K562 (cell line): ENCODE measurements around the gene IL15. TPM values are rescaled to one million over a fixed set of nuclear protein-coding genes. Genes with fewer than 3 reads are reported as not detected.

Experiments used
- ATAC-seq: fragments of 200-7000 bp; cut with Tn5 transposase; 3 replicates; pipeline ENCODE4 v1.9.1; 2020; ENCODE audit warnings: moderate library complexity
- BruUV-seq: library from RNA; stranded (reverse); fragments of 400-500 nt; replicated peaks from 2 replicates; lab custom pipeline; 2021; lab: Mats Ljungman, UMichigan
- CTCF ChIA-PET: fragments of 300-600 bp; formaldehyde crosslinking; extraction: SDS; loops from one replicate; lab custom pipeline; 2021; ENCODE audit warnings: low intra/inter-chr PET ratio; lab: Yijun Ruan, JAX
- POLR2A ChIA-PET: fragments of 300-600, 350-650 bp; sonication (Branson Sonifier 250); formaldehyde crosslinking; extraction: SDS; loops from one replicate; lab custom pipeline; 2021; ENCODE audit warnings: antibody characterized with exemption, inconsistent platforms; lab: Yijun Ruan, JAX
- DNase-seq, 4 experiments: peaks; one replicate each; pipeline versions ENCODE4 v3.0.0 to v3.0.0-alpha.2; 2011 to 2018; ENCODE audit warnings: low spot score in 3 of 4, mixed read lengths in 3 of 4; ENCODE audit errors: extremely low read depth in 1 of 4
- FAIRE-seq: peaks from 2 replicates; lab custom pipeline; 2011; peaks lifted over from hg19 to GRCh38; lab: Jason Lieb, UNC
- H2AFZ ChIP-seq: 2 replicates; pipeline ENCODE4 v1.6.0; 2011; ENCODE audit warnings: low read depth, low read length, control low read depth, inconsistent platforms
- H3K27ac ChIP-seq: fragments of 200-600 bp; 3 replicates; pipeline ENCODE4 v1.8.0; 2011; ENCODE audit warnings: low read depth, mild to moderate bottlenecking, control low read depth, inconsistent platforms, low read length, moderate library complexity, mixed read lengths; ENCODE audit errors: extremely low read depth
- H3K27me3 ChIP-seq, 2 experiments: fragments of 300-600 bp in 1 of 2; 2 replicates in 1 of 2; 3 replicates in 1 of 2; pipeline versions ENCODE4 v1.6.0 to v1.8.0; 2011; ENCODE audit warnings: inconsistent platforms in 2 of 2, low read length in 2 of 2, mild to moderate bottlenecking in 1 of 2, mixed read lengths in 1 of 2, moderate library complexity in 1 of 2; ENCODE audit not compliant: control insufficient read depth in 2 of 2, insufficient read depth in 2 of 2
- H3K36me3 ChIP-seq: fragments of 300-600 bp; 3 replicates; pipeline ENCODE4 v1.8.0; 2011; ENCODE audit warnings: mild to moderate bottlenecking, low read length, inconsistent platforms; ENCODE audit not compliant: control insufficient read depth, insufficient read depth
- H3K4me1 ChIP-seq, 2 experiments: fragments of 200-600 bp in 1 of 2; replicated peaks in 1 of 2; 2 replicates in 1 of 2; 3 replicates in 1 of 2; pipeline versions ENCODE4 v1.5.1 to v1.8.0; 2011; ENCODE audit warnings: inconsistent platforms in 2 of 2, low read length in 2 of 2, mild to moderate bottlenecking in 1 of 2, mixed read lengths in 1 of 2, moderate library complexity in 1 of 2; ENCODE audit not compliant: control insufficient read depth in 2 of 2, insufficient read depth in 2 of 2
- H3K4me2 ChIP-seq: 2 replicates; pipeline ENCODE4 v1.6.1; 2011; ENCODE audit warnings: low read length, control low read depth, inconsistent platforms, mixed read lengths; ENCODE audit not compliant: insufficient read depth
- H3K4me3 ChIP-seq: fragments of 200-600 bp; sonication (generic), shearing (Covaris generic); 2 replicates; pipeline ENCODE4 v1.5.1; 2016; ENCODE audit warnings: control low read depth, inconsistent platforms
- H3K79me2 ChIP-seq: fragments of 200-600 bp; 3 replicates; pipeline ENCODE4 v1.8.0; 2011; ENCODE audit warnings: low read length, inconsistent platforms; ENCODE audit not compliant: control insufficient read depth, insufficient read depth
- H3K9ac ChIP-seq, 2 experiments: 2 replicates each; pipeline versions ENCODE4 v1.6.0 to v1.6.1; 2011; ENCODE audit warnings: low read depth in 2 of 2, low read length in 2 of 2, control low read depth in 1 of 2, inconsistent platforms in 1 of 2, mild to moderate bottlenecking in 1 of 2, mixed read lengths in 1 of 2; ENCODE audit not compliant: insufficient read depth in 1 of 2
- H3K9me1 ChIP-seq: one replicate; pipeline ENCODE4 v1.6.0; 2011; ENCODE audit warnings: inconsistent platforms, mild to moderate bottlenecking, low read length, moderate library complexity; ENCODE audit not compliant: control insufficient read depth, insufficient read depth
- H3K9me3 ChIP-seq: replicated peaks from 2 replicates; pipeline ENCODE4 v1.5.1; 2011; ENCODE audit warnings: low read depth, low read length, inconsistent platforms; ENCODE audit not compliant: control insufficient read depth, insufficient read depth
- H4K20me1 ChIP-seq: replicated peaks from 2 replicates; pipeline ENCODE4 v1.6.1; 2011; ENCODE audit warnings: low read length, inconsistent platforms, mixed read lengths; ENCODE audit not compliant: control insufficient read depth, insufficient read depth
- CBX3 ChIP-seq, 2 experiments: IDR thresholded peaks; 1 replicate in 1 of 2; 2 replicates in 1 of 2; pipeline ENCODE4 v1.6.1; 2012; ENCODE audit warnings: inconsistent platforms in 2 of 2, low read length in 2 of 2, borderline replicate concordance in 1 of 2, control low read depth in 1 of 2
- CLOCK ChIP-seq: fragments of 250-450 bp; sonication (Bioruptor Pico); IDR thresholded peaks from 2 replicates; pipeline ENCODE4 v1.4.0; 2020; ENCODE audit warnings: mild to moderate bottlenecking, moderate library complexity, borderline replicate concordance
- E2F6 ChIP-seq, 2 experiments: IDR thresholded peaks; 2 replicates each; pipeline ENCODE4 v1.6.1; 2011; ENCODE audit warnings: borderline replicate concordance in 1 of 2, control low read depth in 1 of 2, low read depth in 1 of 2, low read length in 1 of 2, mild to moderate bottlenecking in 1 of 2, mixed read lengths in 1 of 2, moderate library complexity in 1 of 2; ENCODE audit not compliant: insufficient read depth in 1 of 2, insufficient read length in 1 of 2, poor library complexity in 1 of 2, severe bottlenecking in 1 of 2; ENCODE audit errors: extremely low read depth in 1 of 2
- HINFP ChIP-seq: fragments of 450-650 bp; conservative IDR thresholded peaks from 2 replicates; pipeline ENCODE4 v1.6.1; 2016; ENCODE audit warnings: missing genetic modification characterization, low read depth, mild to moderate bottlenecking, control low read depth, missing compliant biosample characterization
- MBD2 ChIP-seq: sonication (generic); IDR thresholded peaks from 2 replicates; pipeline ENCODE4 v1.6.1; 2016; ENCODE audit warnings: low read depth, borderline replicate concordance
- NFATC3 ChIP-seq: fragments of 450-650 bp; IDR thresholded peaks from 2 replicates; pipeline ENCODE4 v1.6.1; 2017; ENCODE audit warnings: mild to moderate bottlenecking
- NFE2 ChIP-seq: IDR thresholded peaks from 2 replicates; pipeline ENCODE4 v1.6.1; 2014; ENCODE audit warnings: antibody characterized with exemption, low read depth
- NFXL1 ChIP-seq: fragments of 450-650 bp; formaldehyde crosslinking; IDR thresholded peaks from 2 replicates; pipeline ENCODE4 v1.4.0; 2021; ENCODE audit warnings: mild to moderate bottlenecking
- POLR2AphosphoS2 ChIP-seq: IDR thresholded peaks from 2 replicates; pipeline ENCODE4 v1.6.1; 2012; ENCODE audit warnings: low read length, improper control_type of control experiment
- RFX7 ChIP-seq: fragments of 250-450 bp; sonication (Bioruptor Pico); IDR thresholded peaks from 2 replicates; pipeline ENCODE4 v1.5.1; 2021; ENCODE audit warnings: mild to moderate bottlenecking
- YY1 ChIP-seq, 3 experiments: IDR thresholded peaks; 2 replicates each; pipeline ENCODE4 v1.6.1; 2011; ENCODE audit warnings: low read length in 2 of 3, mild to moderate bottlenecking in 2 of 3, moderate library complexity in 2 of 3, borderline replicate concordance in 1 of 3, control low read depth in 1 of 3, low read depth in 1 of 3; ENCODE audit not compliant: insufficient read depth in 3 of 3, insufficient replicate concordance in 2 of 3, control insufficient read depth in 1 of 3, insufficient read length in 1 of 3; ENCODE audit errors: extremely low read depth in 1 of 3
- ZBTB8A ChIP-seq: fragments of 450-650 bp; IDR thresholded peaks from 2 replicates; pipeline ENCODE4 v1.6.1; 2018; ENCODE audit warnings: mild to moderate bottlenecking, moderate library complexity; ENCODE audit not compliant: partially characterized antibody
- ZNF282 ChIP-seq: sonication (generic); formaldehyde crosslinking; IDR thresholded peaks from 2 replicates; pipeline ENCODE4 v1.8.1; 2023; ENCODE audit warnings: missing genetic modification reagents
- ZNF583 ChIP-seq: fragments of 250-450 bp; sonication (Bioruptor Pico); IDR thresholded peaks from 2 replicates; pipeline ENCODE4 v1.4.0; 2020
- ZNF778 ChIP-seq: fragments of 450-650 bp; formaldehyde crosslinking; IDR thresholded peaks from 2 replicates; pipeline ENCODE4 v1.4.0; 2020; ENCODE audit warnings: mild to moderate bottlenecking, moderate library complexity
- WGBS: fragments of 100-300 bp; shearing (Covaris generic); methylation state at CpG from one replicate; pipeline ENCODE4 v1.1.6; 2016; ENCODE audit warnings: low coverage, mixed read lengths; ENCODE audit not compliant: insufficient coverage; ENCODE audit errors: missing lambda C conversion rate; 5-methylcytosine and 5-hydroxymethylcytosine counted together
- in situ Hi-C: fragments of 300-500 bp; cut with MboI; formaldehyde crosslinking; loops from 4 replicates; pipeline ENCODE4 v1.15.0; 2018; ENCODE audit warnings: inconsistent platforms, mixed read lengths
- intact Hi-C: fragments of 100-400 bp; cut with micrococcal nuclease; formaldehyde crosslinking; loops from 2 replicates; pipeline ENCODE4 v1.14.2; 2022
- polyA plus RNA-seq, 8 experiments: library from polyadenylated mRNA; depleted of rRNA in 4 of 8; stranded (reverse) in 5 of 8; unstranded in 3 of 8; fragments of >200 nt; fragmentation: Nextera tagmentation in 2 of 8; fragmentation: Illumina TruSeq in 1 of 8; extraction: Ambion mirVana in 2 of 8; extraction: Trizol in 1 of 8; gene quantifications; 2 replicates each; pipeline versions ENCODE4 v1.2.1 to v1.2.3, GENCODE V29; 2011 to 2014; ENCODE audit warnings: inconsistent platforms in 1 of 8, missing spikeins in 1 of 8
- total RNA-seq, 7 experiments: library from RNA; depleted of rRNA in 6 of 7; stranded (reverse); fragments of >200 nt in 6 of 7; fragmentation: Illumina TruSeq in 2 of 7; extraction: Trizol in 2 of 7; gene quantifications; 2 replicates each; pipeline versions ENCODE4 v1.2.1 to v1.2.3, GENCODE V29; 2011 to 2021; ENCODE audit warnings: low replicate concordance in 1 of 7

IL15 gene
- total and polyA plus RNA-seq, 9 of the 15 experiments (the other 6 are each of a cell fraction or from before 2014, with no cell fraction given) = 0.13 to 0.50 (median 0.34) TPM

- TF ChIP-seq E2F6 (IDR thresholded peaks at IDR 0.05; ENCODE audit: borderline replicate concordance in 1 of 2, extremely low read depth in 1 of 2, insufficient read depth in 1 of 2, insufficient read length in 1 of 2, low read depth in 1 of 2, low read length in 1 of 2, poor library complexity in 1 of 2, severe bottlenecking in 1 of 2) = no peak
- TF ChIP-seq NFE2 = no peak
- no peak for TF ChIP-seq ZNF282 (CRISPR knock-in tag)
- TF ChIP-seq POLR2AphosphoS2 = no peak
- TF ChIP-seq YY1 (IDR thresholded peaks at IDR 0.05; ENCODE audit: borderline replicate concordance in 1 of 3, control insufficient read depth in 1 of 3, extremely low read depth in 1 of 3, insufficient read depth in 3 of 3, insufficient read length in 1 of 3, insufficient replicate concordance in 2 of 3, low read depth in 1 of 3, low read length in 2 of 3) = no peak
- TF ChIP-seq, all 486 proteins: peak for 0
Measured at GRCh38 chr4:141645611-141646340, 9.4 kb downstream of the IL15 start (continued).

- DNase-seq = no peak
- no peaks in the 10 kb centered on the region for H3K9me3 ChIP-seq
- H4K20me1 ChIP-seq = no peaks in the 10 kb centered on the region
- POLR2A ChIA-PET = no interaction called here
- intact Hi-C loops (no loop called here), in situ Hi-C loops (no loop called here)
- FAIRE-seq = no peak
- 0% methylated on average over 3 of the region's 3 CpGs for WGBS
- no peak for ATAC-seq
- H3K27me3 ChIP-seq = no peaks in the 10 kb centered on the region
- no peak overlapping the region for H3K4me2 ChIP-seq
- H3K79me2 ChIP-seq = no peaks in the 10 kb centered on the region
- no peak overlapping the region for H2AFZ ChIP-seq
- H3K36me3 ChIP-seq = no peaks in the 10 kb centered on the region
- no peak overlapping the region for H3K4me3 ChIP-seq
- BruUV-seq = no TSS peak
- H3K4me1 ChIP-seq = no peaks in the 10 kb centered on the region
- H3K9ac ChIP-seq = no peak overlapping the region
- no peak overlapping the region for H3K27ac ChIP-seq
- CTCF ChIA-PET = no interaction called here
- no peaks in the 10 kb centered on the region for H3K9me1 ChIP-seq
- TF ChIP-seq ZBTB8A (no peak), CLOCK (no peak), NFATC3 (no peak), MBD2 (no peak), RFX7 (CRISPR knock-in tag) (no peak), NFXL1 (CRISPR knock-in tag) (no peak), ZNF583 (CRISPR knock-in tag) (no peak), HINFP (tag) (no peak), ZNF778 (CRISPR knock-in tag) (no peak), CBX3 (IDR thresholded peaks at IDR 0.05; ENCODE audit: borderline replicate concordance in 1 of 2, low read length in 2 of 2) (no peak)
Measured at GRCh38 chr4:141646969-141647368, 10.6 kb downstream of the IL15 start.
